SU-DHL-6 (cell line): ENCODE data around the gene RNF130.

Experiments
- H2AFZ ChIP-seq: fragments of 200-600 bp; sonication (generic); 2 replicates; pipeline ENCODE4 v1.6.1; 2014; ENCODE audit warnings: low read depth, mild to moderate bottlenecking, moderate library complexity, mixed read lengths, antibody characterized with exemption, low read length; ENCODE audit not compliant: severe bottlenecking
- H3F3A ChIP-seq: fragments of 200-600 bp; shearing (Covaris generic); 2 replicates; pipeline ENCODE4 v1.6.0; 2016; ENCODE audit warnings: antibody characterized with exemption, mild to moderate bottlenecking; ENCODE audit not compliant: insufficient read depth
- H3K27ac ChIP-seq: fragments of 200-600 bp; sonication (generic); 2 replicates; pipeline ENCODE4 v1.5.1; 2016; ENCODE audit warnings: low read depth, mild to moderate bottlenecking, low read length, moderate library complexity, mixed read lengths
- H3K27me3 ChIP-seq: fragments of 200-600 bp; sonication (generic), shearing (Covaris generic); 2 replicates; pipeline ENCODE4 v1.6.0; 2014; ENCODE audit warnings: mild to moderate bottlenecking, low read length
- H3K36me3 ChIP-seq: fragments of 200-600 bp; sonication (generic); 2 replicates; pipeline ENCODE4 v1.6.1; 2014; ENCODE audit warnings: mild to moderate bottlenecking, low read length, mixed read lengths
- H3K4me2 ChIP-seq: fragments of 300-600, 200-600 bp; shearing (Covaris generic), sonication (generic); 2 replicates; pipeline ENCODE4 v1.6.0; 2014; ENCODE audit warnings: low read length, low read depth, mild to moderate bottlenecking; ENCODE audit not compliant: poor library complexity, severe bottlenecking
- H3K4me3 ChIP-seq: fragments of 200-600 bp; sonication (generic); 2 replicates; pipeline ENCODE4 v1.5.1; 2014; ENCODE audit warnings: antibody characterized with exemption, low read length, mild to moderate bottlenecking, mixed read lengths; ENCODE audit not compliant: insufficient read depth, poor library complexity, severe bottlenecking
- H3K79me2 ChIP-seq: fragments of 200-600 bp; sonication (generic); 2 replicates; pipeline ENCODE4 v1.6.1; 2014; ENCODE audit warnings: mild to moderate bottlenecking, low read length, moderate library complexity; ENCODE audit not compliant: insufficient read depth
- H3K9ac ChIP-seq: fragments of 200-600 bp; sonication (generic); 2 replicates; pipeline ENCODE4 v1.7.0; 2014; ENCODE audit warnings: mild to moderate bottlenecking, low read length
- H3K9me2 ChIP-seq: fragments of 200-600 bp; sonication (generic); replicated peaks from 2 replicates; pipeline ENCODE4 v1.6.1; 2014; ENCODE audit warnings: low read length; ENCODE audit not compliant: insufficient read depth
- H3K9me3 ChIP-seq: fragments of 200-600 bp; sonication (generic); 2 replicates; pipeline ENCODE4 v1.6.1; 2014; ENCODE audit warnings: low read length, mixed read lengths; ENCODE audit not compliant: insufficient read depth
- H4K20me1 ChIP-seq: fragments of 200-600 bp; sonication (generic); 2 replicates; pipeline ENCODE4 v1.6.1; 2014; ENCODE audit warnings: low read depth, mild to moderate bottlenecking, antibody characterized with exemption, low read length, moderate library complexity, mixed read lengths
- EZH2phosphoT487 ChIP-seq: fragments of 200-600 bp; sonication (generic), shearing (Covaris generic); conservative IDR thresholded peaks from 2 replicates; pipeline ENCODE4 v1.6.1; 2018; ENCODE audit warnings: mild to moderate bottlenecking, antibody characterized with exemption, low read length, moderate library complexity, mixed read lengths
- TF ChIP-seq, protein P1 (sequence below): fragments of 200-600 bp; sonication (generic); IDR thresholded peaks from one replicate; pipeline ENCODE4 v1.5.1; 2017; ENCODE audit warnings: antibody characterized with exemption, mild to moderate bottlenecking, low read length, moderate library complexity; ENCODE audit not compliant: insufficient read depth, poor library complexity, severe bottlenecking

RNF130 gene

DNA sequence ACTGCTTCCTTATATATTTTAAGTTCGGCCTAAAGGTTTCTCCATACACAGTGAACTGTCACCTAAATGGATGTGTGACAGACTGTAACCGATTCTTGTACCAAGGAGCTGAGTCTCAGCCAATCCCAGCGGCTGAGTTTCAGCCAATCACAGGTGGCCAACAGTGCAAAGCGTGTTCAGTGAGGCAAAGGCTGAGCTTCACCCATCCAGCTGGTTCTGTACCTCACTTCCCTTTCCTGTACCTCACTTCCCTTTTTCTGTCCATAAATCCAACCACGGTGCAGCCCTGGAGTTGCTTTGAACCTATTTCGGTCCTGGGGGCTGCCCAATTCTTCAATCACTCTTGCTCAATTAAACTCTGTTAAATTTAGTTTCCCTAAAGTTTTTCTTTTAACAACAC is 148.1 kb downstream of the RNF130 start:
- Histone ChIP-seq H3K9ac (no peak overlapping the region), H3K79me2 (no peaks in the 10 kb centered on the region), H4K20me1 (no peaks in the 10 kb centered on the region), H3K27ac (no peak overlapping the region), H2AFZ (no peak overlapping the region), H3K9me3 (no peaks in the 10 kb centered on the region), H3K27me3 (no peaks in the 10 kb centered on the region), H3F3A (no peaks in the 10 kb centered on the region), H3K36me3 (no peaks in the 10 kb centered on the region), H3K4me3 (no peak overlapping the region), H3K9me2 (no peaks in the 10 kb centered on the region), H3K4me2 (no peak overlapping the region)
- no peak for TF ChIP-seq EZH2phosphoT487
- TF ChIP-seq, protein P1, sequence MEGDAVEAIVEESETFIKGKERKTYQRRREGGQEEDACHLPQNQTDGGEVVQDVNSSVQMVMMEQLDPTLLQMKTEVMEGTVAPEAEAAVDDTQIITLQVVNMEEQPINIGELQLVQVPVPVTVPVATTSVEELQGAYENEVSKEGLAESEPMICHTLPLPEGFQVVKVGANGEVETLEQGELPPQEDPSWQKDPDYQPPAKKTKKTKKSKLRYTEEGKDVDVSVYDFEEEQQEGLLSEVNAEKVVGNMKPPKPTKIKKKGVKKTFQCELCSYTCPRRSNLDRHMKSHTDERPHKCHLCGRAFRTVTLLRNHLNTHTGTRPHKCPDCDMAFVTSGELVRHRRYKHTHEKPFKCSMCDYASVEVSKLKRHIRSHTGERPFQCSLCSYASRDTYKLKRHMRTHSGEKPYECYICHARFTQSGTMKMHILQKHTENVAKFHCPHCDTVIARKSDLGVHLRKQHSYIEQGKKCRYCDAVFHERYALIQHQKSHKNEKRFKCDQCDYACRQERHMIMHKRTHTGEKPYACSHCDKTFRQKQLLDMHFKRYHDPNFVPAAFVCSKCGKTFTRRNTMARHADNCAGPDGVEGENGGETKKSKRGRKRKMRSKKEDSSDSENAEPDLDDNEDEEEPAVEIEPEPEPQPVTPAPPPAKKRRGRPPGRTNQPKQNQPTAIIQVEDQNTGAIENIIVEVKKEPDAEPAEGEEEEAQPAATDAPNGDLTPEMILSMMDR, result no peak

DNA sequence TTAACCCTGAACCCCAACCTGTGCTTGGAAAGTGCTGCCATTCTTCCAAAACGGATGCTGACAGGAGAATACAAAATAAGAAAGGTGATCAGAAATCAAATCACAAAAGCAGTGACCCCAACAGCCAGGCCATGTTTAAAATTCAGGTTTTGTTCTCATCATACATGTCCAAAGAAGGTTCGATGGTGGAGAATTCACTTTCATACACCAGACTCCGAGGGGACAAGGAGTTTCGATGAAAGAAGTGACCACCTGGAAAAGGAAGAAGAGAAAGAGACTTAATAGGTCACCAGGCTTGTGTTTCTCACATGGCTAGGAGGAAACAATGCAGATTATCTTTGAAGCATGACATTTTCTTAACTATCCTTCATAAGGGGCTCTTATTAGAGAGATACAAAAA is 151.4 kb downstream of the RNF130 start:
- no peaks in the 10 kb centered on the region for H3F3A ChIP-seq
- no peaks in the 10 kb centered on the region for H3K9me3 ChIP-seq
- no peaks in the 10 kb centered on the region for H3K27me3 ChIP-seq
- no peaks in the 10 kb centered on the region for H3K36me3 ChIP-seq
- H2AFZ ChIP-seq, result no peak overlapping the region
- H3K9ac ChIP-seq, result no peak overlapping the region
- no peaks in the 10 kb centered on the region for H4K20me1 ChIP-seq
- H3K9me2 ChIP-seq, result no peaks in the 10 kb centered on the region
- H3K4me2 ChIP-seq, result no peak overlapping the region
- TF ChIP-seq, protein P1, result no peak
- TF ChIP-seq EZH2phosphoT487, result no peak
- no peaks in the 10 kb centered on the region for H3K79me2 ChIP-seq
- no peak overlapping the region for H3K27ac ChIP-seq
- no peak overlapping the region for H3K4me3 ChIP-seq

DNA sequence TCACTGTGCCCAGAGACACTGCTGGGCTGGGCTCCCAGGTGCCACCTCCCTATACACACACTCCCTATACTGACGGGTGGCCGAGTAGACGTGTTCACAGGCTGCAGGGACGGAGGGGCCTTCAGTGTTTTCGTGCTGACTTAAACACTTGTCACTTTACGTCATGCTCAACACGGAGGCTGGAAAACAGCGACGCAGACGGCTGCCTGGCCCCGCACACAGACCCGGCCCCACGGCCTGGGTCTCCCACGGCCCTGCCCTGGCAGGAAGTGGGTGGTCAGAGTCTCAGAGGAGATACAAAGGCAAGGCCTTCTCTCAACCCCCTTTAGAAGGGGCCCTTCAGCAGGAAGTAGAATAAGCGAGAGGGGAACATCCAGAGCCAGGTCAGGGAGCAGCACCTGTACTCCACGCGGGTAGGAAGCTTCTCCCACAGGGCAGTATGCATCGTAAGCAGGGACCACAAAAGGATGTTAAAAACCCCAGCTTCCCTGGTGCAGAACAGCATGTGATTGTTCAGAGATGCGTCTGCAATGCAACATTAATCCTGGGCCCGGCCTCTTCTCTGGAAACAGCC is 152.0 kb downstream of the RNF130 start:
- TF ChIP-seq, protein P1, result no peak
- TF ChIP-seq EZH2phosphoT487, result no peak
- H3K4me3 ChIP-seq, result no peak overlapping the region
- H3K36me3 ChIP-seq, result no peaks in the 10 kb centered on the region
- H3K9ac ChIP-seq, result no peak overlapping the region
- no peaks in the 10 kb centered on the region for H3K79me2 ChIP-seq
- H3K27me3 ChIP-seq, result no peaks in the 10 kb centered on the region
- no peak overlapping the region for H2AFZ ChIP-seq
- H3K9me3 ChIP-seq, result no peaks in the 10 kb centered on the region
- H3F3A ChIP-seq, result no peaks in the 10 kb centered on the region
- no peak overlapping the region for H3K27ac ChIP-seq
- no peaks in the 10 kb centered on the region for H4K20me1 ChIP-seq
- no peaks in the 10 kb centered on the region for H3K9me2 ChIP-seq
- H3K4me2 ChIP-seq, result no peak overlapping the region
